BJ (cell line): ENCODE measurements around the gene OR56A3. TPM values are rescaled to one million over a fixed set of nuclear protein-coding genes. Genes with fewer than 3 reads are reported as not detected.

Source experiments
- CTCF ChIA-PET: fragments of 350-600 bp; formaldehyde crosslinking; extraction: SDS; loops from one replicate; lab custom pipeline; 2021; ENCODE audit warnings: antibody characterized with exemption, inconsistent platforms; lab: Yijun Ruan, JAX
- POLR2A ChIA-PET: fragments of 300-600 bp; sonication (Branson Sonifier 250); formaldehyde crosslinking; extraction: SDS; loops from one replicate; lab custom pipeline; 2021; ENCODE audit warnings: antibody characterized with exemption; lab: Charles Lee
- DNase-seq: peaks from one replicate; pipeline ENCODE4 v3.0.0-alpha.2; 2011; ENCODE audit warnings: low read depth
- H3K27me3 ChIP-seq: 2 replicates; pipeline ENCODE4 v1.6.0; 2011; ENCODE audit warnings: low read length; ENCODE audit not compliant: control insufficient read depth, insufficient read depth
- H3K36me3 ChIP-seq: 2 replicates; pipeline ENCODE4 v1.5.1; 2011; ENCODE audit warnings: low read length; ENCODE audit not compliant: control insufficient read depth, insufficient read depth
- H3K4me3 ChIP-seq: 2 replicates; pipeline ENCODE4 v1.5.1; 2011; ENCODE audit warnings: low read depth, mild to moderate bottlenecking, control low read depth, low read length
- polyA plus RNA-seq: library from polyadenylated mRNA; depleted of rRNA; stranded (reverse); fragments of >200 nt; gene quantifications from 2 replicates; pipeline ENCODE4 v1.2.3, GENCODE V29; 2011
- TF ChIP-seq, protein P1 (sequence below): IDR thresholded peaks from 2 replicates; pipeline ENCODE4 v1.5.1; 2011; ENCODE audit warnings: low read depth, mild to moderate bottlenecking, control low read depth, inconsistent platforms, low read length, moderate library complexity; ENCODE audit not compliant: insufficient read depth

The OR56A3 gene
- polyA plus RNA-seq, 1 experiment: not detected

DNA sequence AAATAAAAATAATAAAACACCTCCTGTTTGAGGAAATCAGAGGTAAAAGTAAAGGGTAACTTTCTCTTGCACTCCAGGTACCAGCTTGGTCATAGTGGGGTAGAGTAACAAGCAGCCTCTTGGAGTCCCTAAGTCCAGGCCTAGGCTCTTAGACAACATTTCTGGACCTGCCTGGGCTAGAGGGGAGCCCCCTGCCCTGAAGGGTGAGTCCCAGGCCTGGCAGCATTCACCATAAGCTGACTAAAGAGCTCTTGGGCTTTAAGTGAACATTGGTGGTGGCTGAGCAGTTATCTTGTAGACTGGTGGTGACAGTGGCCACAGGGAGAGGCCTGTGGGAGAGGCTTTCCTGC, 18.6 kb upstream of the OR56A3 start:
- POLR2A ChIA-PET: no interaction called here
- CTCF ChIA-PET: no interaction called here
- TF ChIP-seq, protein P1, sequence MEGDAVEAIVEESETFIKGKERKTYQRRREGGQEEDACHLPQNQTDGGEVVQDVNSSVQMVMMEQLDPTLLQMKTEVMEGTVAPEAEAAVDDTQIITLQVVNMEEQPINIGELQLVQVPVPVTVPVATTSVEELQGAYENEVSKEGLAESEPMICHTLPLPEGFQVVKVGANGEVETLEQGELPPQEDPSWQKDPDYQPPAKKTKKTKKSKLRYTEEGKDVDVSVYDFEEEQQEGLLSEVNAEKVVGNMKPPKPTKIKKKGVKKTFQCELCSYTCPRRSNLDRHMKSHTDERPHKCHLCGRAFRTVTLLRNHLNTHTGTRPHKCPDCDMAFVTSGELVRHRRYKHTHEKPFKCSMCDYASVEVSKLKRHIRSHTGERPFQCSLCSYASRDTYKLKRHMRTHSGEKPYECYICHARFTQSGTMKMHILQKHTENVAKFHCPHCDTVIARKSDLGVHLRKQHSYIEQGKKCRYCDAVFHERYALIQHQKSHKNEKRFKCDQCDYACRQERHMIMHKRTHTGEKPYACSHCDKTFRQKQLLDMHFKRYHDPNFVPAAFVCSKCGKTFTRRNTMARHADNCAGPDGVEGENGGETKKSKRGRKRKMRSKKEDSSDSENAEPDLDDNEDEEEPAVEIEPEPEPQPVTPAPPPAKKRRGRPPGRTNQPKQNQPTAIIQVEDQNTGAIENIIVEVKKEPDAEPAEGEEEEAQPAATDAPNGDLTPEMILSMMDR: no peak
- Histone ChIP-seq H3K36me3 (no peaks in the 10 kb centered on the region), H3K4me3 (no peak overlapping the region), H3K27me3 (no peaks in the 10 kb centered on the region)
- DNase-seq: no peak

DNA sequence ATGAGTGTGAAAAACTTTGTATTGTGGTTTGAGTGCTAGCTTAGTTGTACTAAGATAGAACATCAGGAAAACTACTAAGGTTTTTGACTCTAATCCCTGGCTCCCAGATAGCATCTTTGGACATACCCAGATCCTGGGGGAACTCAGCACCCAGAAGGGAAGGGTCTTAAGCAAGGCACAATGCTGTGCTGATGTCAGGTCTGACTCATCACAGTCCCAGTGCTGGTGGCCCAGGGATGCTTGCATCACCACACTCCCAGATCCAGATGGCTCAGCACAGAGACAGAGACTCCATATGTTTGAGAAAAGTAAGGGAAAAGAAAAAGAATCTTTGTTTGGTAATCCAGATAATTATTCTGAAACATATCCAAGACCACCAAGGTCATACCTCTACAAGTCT, 18.3 kb upstream of the OR56A3 start:
- Histone ChIP-seq H3K4me3 (no peak overlapping the region), H3K27me3 (no peaks in the 10 kb centered on the region), H3K36me3 (no peaks in the 10 kb centered on the region)
- DNase-seq: no peak
- ChIA-PET CTCF (no interaction called here), POLR2A (no interaction called here)
- TF ChIP-seq, protein P1: no peak

DNA sequence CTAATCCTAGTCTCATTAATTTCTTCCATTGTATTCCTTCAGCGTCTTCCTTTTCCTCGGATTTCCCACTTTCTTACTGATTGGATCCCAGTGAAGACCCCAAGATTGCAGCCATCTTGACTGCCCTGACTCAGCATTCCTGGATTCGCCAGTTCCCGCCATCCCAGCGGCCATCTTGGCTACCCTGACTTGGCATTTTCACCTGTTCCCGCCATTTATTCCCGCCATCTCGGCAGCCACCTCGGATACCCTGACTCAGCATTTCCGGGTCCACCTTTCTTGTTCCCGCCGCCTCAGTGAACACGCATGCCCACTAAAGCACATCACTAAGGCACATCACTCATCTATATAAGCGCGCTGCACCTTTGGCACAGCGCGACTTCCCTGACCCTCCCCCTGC, 13.8 kb upstream of the OR56A3 start:
- ChIA-PET POLR2A (no interaction called here), CTCF (no interaction called here)

DNA sequence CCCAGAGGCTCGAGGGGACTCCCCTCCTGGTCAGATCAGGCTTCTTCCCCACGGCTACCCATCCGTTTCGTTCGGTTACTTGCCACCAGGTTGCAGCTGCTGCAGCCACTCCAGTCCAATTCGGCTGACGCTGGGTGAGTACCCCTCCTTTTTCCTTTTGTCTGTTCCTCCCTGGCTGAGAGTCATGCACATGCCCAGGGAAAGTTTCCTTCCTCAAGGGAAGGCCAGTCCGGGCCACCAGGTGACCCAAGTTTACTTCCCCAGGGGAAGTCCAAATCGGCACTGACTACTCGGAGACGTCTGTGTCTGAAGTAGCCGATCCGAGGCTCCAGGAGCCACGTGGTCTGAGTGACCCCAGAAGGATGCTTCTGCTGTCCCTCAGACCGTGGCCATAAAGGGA, 13.2 kb upstream of the OR56A3 start:
- no peak for DNase-seq
- no peaks in the 10 kb centered on the region for H3K27me3 ChIP-seq
- TF ChIP-seq, protein P1: no peak
- ChIA-PET CTCF (no interaction called here), POLR2A (no interaction called here)
- H3K36me3 ChIP-seq: no peaks in the 10 kb centered on the region
- no peak overlapping the region for H3K4me3 ChIP-seq

More for the DNA sequence above, 13.8 kb upstream of the OR56A3 start:
- TF ChIP-seq, protein P1: no peak
- DNase-seq: no peak
- no peak overlapping the region for H3K4me3 ChIP-seq
- H3K27me3 ChIP-seq: no peaks in the 10 kb centered on the region
- H3K36me3 ChIP-seq: no peaks in the 10 kb centered on the region

DNA sequence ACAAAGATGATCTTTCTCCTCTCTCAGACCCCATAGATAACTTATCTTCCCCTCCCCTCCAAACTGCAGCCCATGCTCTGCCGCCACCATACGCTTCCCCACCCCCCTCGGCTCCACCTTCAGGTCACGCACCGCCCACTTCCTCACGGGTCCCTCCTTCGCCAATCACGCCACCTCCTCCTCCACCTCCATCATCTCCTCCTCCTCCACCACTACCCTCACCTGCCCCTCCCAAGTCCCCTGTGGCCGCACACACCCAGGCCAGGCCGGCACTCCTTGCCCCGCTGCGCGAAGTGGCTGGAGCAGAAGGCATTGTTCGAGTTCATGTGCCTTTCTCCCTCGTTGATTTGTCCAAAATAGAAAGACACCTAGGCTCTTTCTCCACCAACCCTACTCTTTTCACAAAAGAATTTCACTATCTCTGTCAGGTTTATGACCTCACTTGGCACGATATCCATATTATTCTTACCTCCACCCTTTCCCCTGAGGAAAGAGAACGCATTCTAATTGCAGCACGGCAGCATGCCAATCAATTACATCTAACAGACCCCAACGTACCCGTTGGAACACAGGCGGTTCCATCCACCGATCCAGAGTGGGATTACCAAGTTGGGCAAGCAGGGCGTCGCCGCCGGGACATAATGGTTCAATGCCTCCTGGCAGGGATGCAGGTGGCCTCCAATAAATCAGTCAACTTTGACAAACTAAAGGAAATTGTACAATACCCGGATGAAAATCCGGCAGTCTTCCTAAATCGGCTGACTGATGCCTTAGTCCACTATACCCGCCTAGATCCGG, 12.3 kb upstream of the OR56A3 start:
- POLR2A ChIA-PET: no interaction called here
- H3K27me3 ChIP-seq: no peaks in the 10 kb centered on the region
- H3K4me3 ChIP-seq: no peak overlapping the region
- no peaks in the 10 kb centered on the region for H3K36me3 ChIP-seq
- CTCF ChIA-PET: no interaction called here
- no peak for DNase-seq
- TF ChIP-seq, protein P1: no peak
